ENCODE data around the gene SLC9A3.

- TF ChIP-seq POLR2AphosphoS5 (IDR thresholded peaks at IDR 0.05) (no peak), CTCF (IDR thresholded peaks at IDR 0.05) (no peak), POLR2A (IDR thresholded peaks at IDR 0.05) (no peak)
Observed at GRCh38 chr5:554284-554988, 30.2 kb upstream of the SLC9A3 start.
